HG02571 (cell line): ENCODE data around the gene PLXNA2.

Experiments used
- ATAC-seq: cut with Tn5 transposase; IDR thresholded peaks from one replicate; pipeline ENCODE4 v1.9.1; 2021; ENCODE audit warnings: mild to moderate bottlenecking, moderate library complexity; ENCODE audit not compliant: unreplicated experiment

PLXNA2 gene

DNA sequence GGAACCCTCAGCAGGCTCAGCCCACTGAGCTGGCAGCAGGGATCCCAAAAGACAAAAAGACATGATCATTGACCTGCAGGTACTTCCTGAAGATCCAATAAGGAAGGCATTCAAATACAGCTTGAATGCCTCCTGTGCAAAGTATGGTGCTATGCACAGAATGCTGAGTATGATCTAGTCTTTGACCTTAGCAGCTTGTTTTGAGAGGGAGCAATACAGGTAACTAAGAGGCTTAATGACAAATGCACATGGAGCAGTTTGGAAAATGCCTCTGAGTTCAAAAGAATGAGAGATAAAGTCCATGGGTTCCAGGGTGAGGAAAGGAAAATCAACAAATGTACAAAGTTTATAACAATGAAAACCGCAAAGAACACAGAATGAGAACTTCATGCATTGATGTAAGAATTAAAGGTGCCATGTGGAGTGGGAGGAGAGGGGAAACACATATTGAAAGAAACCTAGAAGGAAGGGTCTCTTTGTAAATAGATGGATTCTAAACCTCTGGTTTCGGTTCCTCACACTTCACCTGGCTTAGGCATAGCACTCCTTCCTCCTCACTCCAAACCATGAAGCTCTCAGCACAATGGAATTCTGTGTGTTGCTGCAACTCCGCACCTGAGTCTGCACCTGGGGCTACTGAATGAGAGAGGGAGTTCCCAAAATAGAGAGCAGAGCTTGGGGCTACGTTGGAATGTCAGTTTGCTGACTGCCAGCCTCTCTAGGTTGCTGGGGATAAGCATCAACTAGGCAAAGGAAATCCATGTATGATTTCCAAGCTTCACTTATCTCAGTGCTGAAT, 77.6 kb downstream of the PLXNA2 start:
- no peak for ATAC-seq

DNA sequence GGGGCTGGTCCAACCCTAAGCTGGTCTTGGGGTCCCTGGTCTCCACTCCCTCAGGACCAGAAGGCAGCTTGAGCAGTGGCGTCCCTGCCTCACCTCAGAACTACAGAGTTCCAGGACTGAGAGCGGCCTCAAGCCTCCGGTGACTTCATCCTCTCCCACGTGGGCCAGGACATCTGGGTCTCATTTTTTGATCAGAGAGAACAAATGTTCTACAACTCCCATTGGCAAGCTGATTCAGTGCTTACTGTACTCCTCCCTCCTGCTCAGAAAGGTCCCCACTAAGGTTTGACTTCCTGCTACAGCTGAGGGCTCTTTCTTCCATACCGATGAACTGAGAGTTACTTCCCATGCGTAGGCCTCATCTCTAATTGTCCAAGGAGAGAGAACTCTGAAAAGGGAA, 78.5 kb downstream of the PLXNA2 start:
- no peak for ATAC-seq

DNA sequence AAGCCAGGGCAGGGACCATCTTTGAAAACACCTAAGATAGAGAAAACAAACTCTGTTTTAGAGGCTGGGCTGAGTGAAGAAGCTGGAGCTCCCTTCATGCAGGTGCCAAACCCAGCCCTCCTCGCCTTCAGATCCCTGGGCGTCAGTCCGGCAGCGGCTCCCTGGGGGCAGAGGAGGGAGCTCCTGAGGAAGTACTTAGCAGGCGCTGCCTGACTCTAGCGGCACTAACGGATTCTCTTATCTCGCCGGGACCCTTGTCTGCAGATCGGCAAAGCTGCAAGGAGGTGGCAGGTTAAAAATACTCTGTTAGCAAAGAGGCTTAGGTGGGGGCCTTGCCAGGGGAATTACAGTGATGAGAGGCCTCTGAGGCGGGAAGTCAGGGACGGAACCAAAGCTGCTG, 79.6 kb downstream of the PLXNA2 start:
- ATAC-seq: no peak

DNA sequence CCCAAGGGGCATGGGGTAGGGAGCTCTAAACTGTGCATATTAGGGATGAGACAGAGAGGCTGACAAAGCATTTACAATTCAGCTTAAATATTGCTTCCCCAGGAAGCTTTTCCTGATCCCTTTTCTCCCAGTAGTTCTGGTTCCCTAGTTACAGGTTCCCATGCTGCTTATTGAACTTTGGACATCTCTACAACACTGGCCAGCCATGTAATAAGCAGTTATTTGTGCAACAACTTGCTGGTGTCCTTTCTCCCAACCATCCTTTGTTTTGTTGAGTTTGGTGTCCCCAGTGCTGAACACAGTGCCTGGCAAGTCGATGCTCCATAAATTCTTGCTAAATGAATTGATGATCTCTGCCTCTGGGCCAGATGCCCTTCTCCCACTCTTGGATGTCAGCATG, 80.6 kb downstream of the PLXNA2 start:
- no peak for ATAC-seq

DNA sequence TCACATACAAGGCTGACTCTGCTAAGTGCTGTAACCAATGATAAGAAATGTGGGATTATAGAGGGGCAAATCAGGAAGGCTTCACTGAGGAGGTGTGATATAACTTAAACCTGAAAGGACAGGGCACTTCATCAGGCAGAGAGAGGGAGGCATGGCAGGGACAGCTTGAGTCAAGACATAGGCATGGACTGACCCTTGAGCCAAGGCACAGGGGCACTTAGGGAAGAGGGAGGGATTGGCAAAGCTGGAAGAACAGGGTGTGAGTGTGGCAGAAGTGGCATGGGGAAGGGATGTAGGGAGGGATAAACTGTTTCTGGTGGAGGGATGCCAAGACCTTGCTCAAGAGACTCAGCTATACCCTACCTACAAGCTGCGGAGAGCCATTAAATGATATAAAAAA, 81.3 kb downstream of the PLXNA2 start:
- ATAC-seq: no peak

DNA sequence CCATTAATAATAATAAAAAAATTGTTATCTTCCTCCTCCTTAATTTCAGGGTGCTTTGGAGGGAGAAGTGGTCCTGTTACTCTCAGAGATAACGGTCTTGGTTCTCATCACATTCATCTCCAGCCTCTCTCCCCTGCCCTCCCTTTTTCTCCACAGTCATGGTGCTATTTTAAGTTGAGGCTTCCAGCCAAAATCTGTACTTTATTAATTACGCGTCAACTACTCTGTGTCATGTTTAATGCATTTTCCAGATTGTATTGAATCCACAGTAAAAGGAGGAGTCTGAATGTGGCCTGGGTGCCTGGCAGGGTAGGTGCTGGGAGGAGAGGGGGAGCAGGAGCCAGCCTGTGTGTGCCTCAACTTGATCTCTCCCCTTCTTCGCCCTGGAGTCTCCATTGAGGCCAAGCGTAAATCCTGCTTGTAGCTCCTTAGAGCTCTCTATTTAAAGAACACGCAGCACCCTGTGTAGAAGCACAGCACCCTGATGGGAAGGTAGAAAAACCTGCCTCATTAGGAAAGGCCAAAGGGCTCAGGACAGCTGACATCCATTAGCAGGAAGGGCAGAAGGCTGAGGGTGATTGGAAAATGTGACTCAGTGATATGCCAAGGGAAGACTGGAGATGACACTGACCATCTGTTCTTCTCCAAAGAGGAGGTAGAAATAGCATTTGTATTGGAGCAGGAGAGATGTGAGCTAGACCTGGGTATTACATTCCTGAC, 82.4 kb downstream of the PLXNA2 start:
- ATAC-seq: no peak

DNA sequence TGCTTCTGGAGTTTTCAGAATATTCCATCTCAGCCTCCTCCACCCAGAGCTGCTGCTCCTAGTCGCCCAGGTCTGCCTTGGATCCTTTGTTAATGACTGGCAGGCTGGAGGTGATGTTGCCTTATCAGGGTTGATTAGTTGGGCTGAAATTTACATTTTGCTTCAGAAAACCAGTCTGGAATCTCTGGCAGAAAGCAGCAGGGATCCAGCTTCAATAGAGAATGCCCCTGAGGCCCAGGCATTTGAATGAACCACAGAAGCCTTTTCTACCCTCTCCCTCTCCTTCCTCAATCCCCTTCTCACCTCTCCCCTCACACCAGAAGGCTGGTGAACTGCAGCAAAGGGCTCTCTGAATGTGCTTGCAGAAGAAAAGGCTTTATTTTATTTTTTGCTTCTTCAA, 83.2 kb downstream of the PLXNA2 start:
- ATAC-seq: no peak

DNA sequence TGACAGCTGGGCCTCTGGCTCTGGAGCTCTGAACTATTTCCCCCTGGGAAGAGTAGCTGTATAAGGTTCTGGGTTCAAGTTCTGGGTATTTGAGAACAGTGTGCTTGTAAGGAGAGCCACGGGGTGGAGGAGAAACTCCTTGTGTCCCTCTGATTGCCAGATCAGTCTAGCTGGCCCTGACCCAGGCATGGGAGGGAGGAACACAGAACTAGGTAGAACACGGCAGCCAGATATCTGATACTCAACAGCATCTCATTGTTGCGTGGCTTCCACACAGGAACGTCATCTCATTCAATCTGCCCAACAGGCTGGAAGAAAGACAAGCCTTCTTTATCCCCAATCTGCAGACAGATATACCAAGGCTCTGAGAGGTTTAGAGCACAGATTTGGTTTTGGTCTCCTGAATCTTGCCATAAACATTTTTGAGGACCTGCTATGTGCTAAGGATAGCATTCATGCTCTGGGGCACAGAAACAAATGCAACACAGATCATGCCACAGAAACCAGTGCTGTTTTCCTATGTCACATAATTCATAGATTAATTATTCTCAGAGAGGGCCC, 83.8 kb downstream of the PLXNA2 start:
- ATAC-seq: no peak

DNA sequence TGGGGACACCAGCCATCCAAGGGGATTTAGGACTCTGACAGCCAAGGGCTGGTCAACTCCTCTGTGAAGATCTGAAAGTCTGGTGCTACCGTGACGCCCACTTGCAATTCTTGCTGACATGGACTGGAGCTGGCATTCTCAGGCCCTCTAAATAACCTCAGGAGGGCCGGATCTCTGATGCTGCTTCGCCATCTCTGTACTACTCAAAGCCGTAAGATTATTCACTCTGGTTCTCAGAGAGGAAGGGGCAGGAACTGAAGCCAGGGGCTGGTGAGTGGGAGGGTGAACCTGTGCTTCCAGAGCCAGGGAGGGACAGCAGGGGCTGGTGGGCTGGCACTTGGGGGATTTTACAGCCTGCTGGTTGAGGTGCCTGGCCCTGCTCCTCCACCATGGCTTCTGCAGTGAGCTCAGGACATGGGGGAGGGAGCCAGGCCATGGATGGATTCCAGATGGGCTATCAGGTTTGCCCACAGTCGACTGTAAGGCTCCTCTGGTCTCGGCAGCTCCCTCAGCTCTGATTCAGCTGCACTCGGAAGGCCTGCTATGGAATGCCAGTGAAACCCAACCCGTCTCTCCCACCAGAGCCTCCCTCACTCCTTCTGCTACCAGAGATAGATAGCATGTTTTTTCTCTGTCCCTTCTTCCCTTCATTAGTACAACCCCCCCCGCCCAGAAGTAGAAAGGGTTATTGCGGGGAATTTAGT, 84.5 kb downstream of the PLXNA2 start:
- ATAC-seq: no peak

DNA sequence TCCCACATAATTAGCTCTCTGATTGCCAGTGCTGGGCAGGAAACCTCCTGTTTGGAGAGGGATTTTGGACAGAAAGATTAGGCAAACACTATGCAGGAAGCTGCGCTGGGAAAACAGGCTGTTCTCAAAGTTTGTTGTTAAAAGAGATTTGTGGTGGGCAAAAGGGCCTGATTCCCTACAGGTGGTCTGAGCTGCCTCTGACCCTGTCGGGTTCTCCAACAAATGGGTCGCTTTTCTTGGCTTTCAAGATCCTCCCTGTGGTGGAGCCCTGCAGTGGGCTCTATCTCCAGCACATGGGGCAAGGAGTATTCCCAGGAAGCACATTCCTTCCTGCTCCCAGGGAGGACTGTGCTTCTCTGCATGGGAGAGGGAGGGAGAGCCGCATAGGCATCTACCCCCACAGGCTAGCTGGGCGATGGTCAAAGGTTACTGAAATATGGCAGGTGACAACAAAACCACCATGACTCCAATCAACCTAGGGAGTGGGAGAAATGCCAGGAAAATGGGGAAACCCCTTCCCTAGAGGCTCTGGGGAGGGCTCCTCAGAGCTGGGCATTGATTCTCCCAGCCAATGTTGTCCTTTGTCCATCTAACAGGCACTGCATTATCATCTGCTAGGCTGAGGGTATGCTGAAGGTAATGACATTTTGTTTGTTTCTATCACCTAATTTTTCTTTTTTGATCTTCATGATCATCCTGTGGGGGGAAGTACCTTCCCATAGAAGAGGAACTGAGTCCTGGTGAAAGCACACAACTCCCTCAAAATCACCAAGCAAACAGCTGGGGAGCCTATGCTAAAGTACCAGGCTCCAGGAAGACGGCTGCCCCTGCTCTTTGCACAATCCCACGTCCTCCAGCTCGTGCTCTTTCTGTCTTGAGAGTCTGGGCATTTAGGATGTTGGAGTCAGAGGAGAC, 85.3 kb downstream of the PLXNA2 start:
- ATAC-seq: no peak

DNA sequence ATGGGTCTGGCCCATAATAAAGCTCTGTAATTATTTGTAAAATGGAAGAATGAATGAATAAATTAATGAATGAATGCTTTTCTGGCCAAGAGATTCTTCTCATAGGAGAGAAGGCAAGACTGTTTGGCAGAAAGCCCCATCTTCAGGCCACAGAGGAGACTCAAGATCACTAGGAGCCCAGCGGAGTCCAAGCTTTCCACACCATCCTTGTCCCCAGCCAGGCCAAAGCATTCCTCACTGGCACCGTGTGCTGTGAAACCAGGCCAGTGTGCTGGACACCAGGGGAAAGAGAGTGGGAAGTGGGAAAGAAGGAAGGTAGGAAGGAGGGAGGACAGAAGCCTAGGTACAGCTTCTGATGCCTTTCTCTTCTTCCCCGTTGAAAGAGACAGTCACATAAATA, 86.4 kb downstream of the PLXNA2 start:
- no peak for ATAC-seq

DNA sequence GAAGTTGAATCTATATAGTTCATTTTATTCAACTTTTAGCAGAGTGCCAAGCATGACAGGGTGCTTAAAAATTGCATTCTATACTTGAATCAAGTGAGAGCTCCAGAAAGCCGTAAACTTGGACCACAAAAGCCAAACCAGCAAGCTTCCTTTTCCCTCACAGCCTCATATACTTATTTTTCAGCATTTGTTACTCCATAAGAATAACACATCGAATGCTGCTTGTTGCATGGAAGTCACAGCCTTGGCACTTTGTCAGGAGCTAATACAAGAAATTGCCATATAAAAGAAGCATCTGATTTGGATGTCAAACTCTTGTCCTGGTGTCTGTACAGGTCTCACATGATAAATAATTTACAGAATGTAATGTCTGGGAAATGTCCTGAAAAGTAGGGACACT, 87.4 kb downstream of the PLXNA2 start:
- no peak for ATAC-seq

DNA sequence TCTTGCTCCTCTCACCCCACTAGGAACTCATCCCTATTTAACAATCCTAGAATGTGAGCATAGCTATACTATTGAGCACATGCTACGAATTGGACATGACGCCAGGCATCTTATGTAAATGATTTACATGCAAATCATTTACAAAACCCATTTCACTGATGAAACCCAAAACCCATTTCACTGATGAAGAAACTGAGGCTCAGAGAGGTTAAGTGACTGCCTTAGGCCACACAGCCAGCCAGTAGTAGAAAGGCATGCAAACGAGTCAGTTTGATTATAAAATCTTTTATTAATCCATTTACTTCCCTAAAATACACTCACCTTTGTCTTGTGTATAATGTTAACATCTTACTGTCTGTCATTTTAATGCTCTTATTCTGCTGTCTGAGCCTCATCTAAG, 87.9 kb downstream of the PLXNA2 start:
- ATAC-seq: no peak

DNA sequence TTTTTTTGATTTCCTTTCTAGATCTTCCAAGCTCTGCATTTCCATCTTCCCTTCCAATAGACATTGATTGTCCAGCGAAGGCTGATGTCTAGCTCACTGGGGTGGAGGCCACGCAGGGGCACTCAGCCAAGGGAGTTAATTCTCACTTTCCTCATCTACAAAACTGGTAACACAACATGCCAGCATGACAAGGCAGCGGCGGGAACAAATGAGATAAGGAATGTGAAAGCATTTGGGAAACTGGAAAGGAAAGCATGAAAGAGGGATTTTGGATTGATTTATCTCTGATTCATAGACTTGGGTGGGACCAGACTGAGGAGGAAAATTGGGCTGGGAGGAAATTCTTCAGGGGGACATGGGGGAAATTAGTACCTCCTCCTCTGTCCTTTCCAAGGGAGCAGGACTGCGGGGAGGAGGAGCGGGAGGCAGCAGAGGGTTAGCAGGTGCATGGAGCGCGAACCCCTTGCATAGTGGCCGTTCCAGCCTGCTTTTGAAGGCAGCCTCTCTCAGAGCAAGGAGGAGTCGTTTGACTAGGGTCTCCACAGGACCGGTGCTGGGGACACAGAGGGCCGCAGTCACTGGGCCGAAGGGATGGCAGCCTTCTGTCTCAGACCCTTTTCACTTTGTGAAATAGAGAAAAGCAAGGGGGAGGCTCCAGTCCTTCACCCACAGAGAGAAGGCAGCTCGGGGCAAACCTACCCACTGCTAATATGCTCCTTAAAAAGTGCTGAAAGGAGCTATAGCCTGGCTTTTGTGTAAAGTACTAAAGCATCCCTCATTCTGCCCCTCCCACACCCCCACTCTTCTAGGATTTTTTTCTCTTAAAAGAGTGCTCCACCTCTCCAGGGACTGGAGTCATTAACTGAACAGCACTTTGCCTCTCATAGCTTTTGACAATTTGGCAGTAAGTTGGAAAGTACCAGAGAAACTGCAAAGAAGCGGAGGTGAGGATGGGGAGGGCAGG, 89.2 kb downstream of the PLXNA2 start:
- no peak for ATAC-seq

DNA sequence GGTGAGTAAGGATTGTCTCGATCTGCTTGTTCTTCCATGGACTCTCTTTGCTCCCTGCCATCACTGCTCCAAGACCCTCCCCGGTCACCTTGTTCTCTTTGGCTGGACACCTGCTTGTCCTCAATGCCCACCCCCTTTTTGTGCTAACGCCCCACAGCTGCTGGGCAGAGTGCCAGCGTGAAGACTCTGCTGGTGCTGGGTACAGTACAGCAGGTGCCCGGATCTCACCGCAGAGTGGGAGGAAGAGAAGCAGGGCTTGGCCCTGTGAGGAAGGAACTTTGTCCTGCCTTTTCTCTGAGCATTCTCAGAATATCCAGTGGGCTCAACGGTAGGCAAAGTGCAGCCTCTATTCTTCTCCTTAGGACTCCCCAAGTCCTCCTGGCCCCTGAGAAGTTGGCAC, 90.1 kb downstream of the PLXNA2 start:
- no peak for ATAC-seq

DNA sequence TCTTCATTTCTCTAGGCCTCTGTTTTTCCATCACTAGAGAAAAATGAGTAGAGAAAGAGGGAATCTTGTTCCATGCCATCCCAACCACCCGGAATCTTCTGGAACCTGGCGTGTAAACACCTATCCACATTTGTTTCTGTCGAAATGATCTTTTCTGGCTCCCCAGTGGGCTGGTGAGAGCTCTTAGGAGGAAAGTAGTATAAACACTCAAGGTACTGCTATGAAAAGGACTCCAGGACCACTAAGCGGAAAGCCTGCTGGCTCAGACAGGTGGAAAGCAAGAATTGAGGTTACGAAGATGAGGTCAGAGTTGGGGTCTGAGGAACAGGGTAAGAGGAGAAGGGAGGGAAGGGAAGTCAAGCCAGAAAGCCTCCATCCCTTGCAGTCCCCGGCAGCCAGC, 90.8 kb downstream of the PLXNA2 start:
- ATAC-seq: no peak

DNA sequence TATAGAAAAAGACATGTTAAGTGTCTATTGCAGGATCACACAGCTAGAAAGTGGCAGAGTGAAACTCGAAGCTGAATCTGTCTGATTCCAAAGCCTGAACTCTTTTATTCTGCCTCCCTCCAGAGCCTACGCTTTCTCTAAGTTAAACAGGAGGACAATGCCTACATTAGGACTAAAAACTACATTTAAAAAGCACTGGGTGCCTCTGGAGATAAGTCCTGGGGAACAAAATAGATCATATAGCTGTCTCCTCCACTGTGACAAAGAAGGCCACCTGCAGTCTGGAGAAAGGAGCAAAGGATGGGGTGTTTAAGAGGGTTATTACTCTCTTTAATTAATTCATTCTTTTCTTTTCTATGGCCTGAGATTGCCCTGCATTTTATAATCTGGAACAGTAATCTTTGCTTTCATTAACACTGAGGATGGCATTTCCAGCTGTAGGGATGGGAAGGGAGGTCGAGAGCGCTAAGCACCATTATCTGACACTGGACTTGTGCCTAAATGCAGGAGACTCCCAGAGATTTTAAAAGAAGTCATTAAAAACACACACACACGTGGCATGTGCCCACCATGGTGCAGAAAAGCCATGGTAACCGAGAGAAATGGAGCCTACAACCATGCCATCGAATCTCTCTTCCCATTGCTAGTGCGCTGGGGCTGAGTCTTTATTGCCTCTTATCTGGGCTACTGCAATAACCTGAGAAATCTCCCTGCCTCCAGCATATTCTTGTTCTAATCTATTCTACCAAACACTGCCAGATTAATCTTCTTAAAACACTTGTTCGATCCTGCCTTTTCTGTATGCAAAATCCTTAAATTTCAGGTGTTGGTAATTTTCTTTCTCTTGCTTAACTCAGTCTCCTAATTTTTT, 92.2 kb downstream of the PLXNA2 start:
- ATAC-seq: no peak

DNA sequence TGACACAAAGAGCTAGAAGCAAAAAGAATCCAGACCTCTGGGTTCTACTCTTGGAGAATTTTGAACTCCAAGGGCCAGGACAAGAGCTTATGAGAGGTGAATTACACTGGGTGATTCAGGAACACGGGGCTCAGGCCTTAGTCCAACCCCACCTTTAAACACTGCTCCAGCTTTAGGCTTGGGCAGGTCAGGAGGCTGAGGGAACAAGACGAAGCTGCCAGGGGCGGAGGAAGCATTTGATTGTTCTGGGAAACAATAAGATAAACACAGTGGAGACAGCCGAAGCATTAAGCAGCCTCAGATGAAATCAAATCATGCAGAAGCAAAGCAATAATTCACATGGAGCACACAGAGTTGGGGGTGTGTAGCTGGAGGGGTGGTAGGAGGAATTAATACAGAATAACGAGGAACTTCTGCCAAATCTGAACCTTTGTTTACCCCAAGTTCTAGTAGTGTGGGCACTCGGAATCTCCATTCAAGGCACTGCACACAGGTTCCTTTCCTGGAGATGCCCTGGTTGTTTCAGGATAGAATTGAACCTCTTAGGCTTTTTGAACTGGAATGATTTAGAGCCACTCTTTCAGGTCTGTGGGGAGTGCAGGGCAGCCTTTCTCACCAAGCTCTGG, 93.2 kb downstream of the PLXNA2 start:
- ATAC-seq: no peak
